HG03175 (cell line): Measurements from ENCODE around the gene FOXD4L5.
"Not testable (repeated sequence)": the region's sequence is repeated elsewhere in the genome, so short reads cannot be mapped to it uniquely, and the experiment has no call there.

Source experiments
- ATAC-seq: cut with Tn5 transposase; IDR thresholded peaks from one replicate; pipeline ENCODE4 v1.9.1; 2021; ENCODE audit warnings: mild to moderate bottlenecking, moderate library complexity; ENCODE audit not compliant: unreplicated experiment

FOXD4L5 gene

DNA sequence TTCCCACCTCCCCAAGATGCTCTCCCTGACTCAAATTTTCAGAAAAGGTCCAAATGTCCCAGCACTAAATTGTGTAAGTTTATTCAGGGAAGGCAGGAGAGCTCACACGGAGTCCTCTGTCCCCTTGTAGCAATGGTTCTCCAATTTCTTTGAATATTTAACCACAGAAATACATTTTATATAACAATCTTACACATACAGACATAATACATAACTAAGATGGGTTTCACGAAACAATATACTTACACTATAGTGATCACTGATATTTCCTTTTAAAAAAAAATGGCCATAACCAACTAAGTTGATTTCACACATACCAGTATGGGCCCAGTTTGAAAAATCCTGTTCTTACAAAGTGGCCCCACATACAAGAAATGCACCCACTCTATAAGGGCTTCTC lies at the start of gene FOXD4L5:
Gene FOXD4L5 (minus strand): TSS at position 101 of the 400 bp plus-strand sequence. CDS start 832 bp downstream, outside the sequence.
- ATAC-seq = not testable (repeated sequence)

DNA sequence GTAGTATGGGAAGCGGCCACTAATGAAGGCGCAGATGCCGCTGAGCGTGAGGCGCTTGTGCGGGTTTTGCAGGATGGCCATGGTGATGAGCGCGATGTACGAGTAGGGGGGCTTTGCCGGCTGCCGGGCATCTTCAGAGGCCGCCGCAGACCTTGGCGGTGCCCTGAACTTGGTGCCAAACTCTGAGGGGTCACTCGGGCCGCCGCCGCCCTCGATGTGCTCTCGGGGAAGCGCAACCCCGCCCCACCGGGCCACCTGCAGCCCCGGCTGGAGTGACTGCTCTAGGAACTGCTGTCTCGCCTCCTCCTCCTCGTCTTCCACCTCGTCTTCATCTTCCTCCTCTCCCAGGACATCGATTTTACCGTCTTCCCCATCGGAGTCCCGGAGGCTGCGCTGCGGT lies 1.1 kb downstream of the FOXD4L5 start:
- not testable (repeated sequence) for ATAC-seq

DNA sequence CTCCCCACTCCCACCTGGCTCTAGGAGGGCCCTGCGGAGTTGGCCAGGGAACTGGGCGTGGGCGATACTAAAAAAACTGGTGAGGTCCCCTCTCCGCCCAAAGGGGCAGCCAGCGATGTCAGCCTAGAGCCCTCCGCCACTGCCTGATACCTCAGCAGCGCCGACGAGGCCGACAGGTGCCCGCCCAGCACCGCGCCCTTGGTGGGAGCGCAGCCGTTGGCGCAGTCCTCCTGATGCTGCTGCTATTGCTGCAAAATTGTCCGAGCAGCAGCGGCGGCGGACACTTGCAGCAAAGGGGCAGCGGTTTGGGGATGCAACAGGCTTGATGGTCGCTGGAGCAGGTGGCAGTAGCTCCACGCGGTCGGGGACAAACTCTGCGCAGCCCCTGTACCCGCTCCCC lies 2.0 kb downstream of the FOXD4L5 start:
- ATAC-seq = not testable (repeated sequence)
